Activated CD8-positive, alpha-beta memory T cell treated with anti-CD3 and anti-CD28 coated beads, Interleukin-2, amount 50 U/mL, for 1 hour (primary cell): ENCODE data around the gene ENTR1.

Source experiments
- DNase-seq: peaks from one replicate; pipeline ENCODE4 v3.0.0-alpha.2; 2020; ENCODE audit errors: extremely low read depth

Gene ENTR1

GRCh38 chr9:136361047-136361753 lies 49.2 kb downstream of the ENTR1 start:
- no peak for DNase-seq

- DNase-seq, result no peak
These were observed 50.4 kb downstream of the ENTR1 start for GRCh38 chr9:136359774-136360718.

GRCh38 chr9:136358888-136359287 lies 51.5 kb downstream of the ENTR1 start:
- DNase-seq, result no peak

GRCh38 chr9:136358016-136358415 lies 52.4 kb downstream of the ENTR1 start:
- DNase-seq, result no peak

GRCh38 chr9:136357202-136357725 lies 53.1 kb downstream of the ENTR1 start:
- DNase-seq, result no peak

GRCh38 chr9:136355616-136356557 lies 54.5 kb downstream of the ENTR1 start:
- no peak for DNase-seq

- DNase-seq, result no peak
These were observed 55.8 kb downstream of the ENTR1 start for GRCh38 chr9:136354592-136355085.

GRCh38 chr9:136353757-136354488 lies 56.5 kb downstream of the ENTR1 start:
- no peak for DNase-seq

- DNase-seq, result no peak
These were observed 57.3 kb downstream of the ENTR1 start for GRCh38 chr9:136353088-136353487.

- no peak for DNase-seq
These were observed 57.7 kb downstream of the ENTR1 start for GRCh38 chr9:136352682-136353081.
